Stimulated activated CD4-positive, alpha-beta T cell treated with anti-CD3 and anti-CD28 coated beads, TNF-alpha, amount 100 ng/mL, for 48 hours (primary cell): ENCODE measurements around the gene PLIN3.
"Not testable (repeated sequence)": the region's sequence is repeated elsewhere in the genome, so short reads cannot be mapped to it uniquely, and the experiment has no call there.

Experiments
- DNase-seq, 3 donors: peaks; one replicate each; pipeline ENCODE4 v3.0.0-alpha.2; 2020; ENCODE audit warnings: low read depth in 3 of 3

The PLIN3 gene

DNA sequence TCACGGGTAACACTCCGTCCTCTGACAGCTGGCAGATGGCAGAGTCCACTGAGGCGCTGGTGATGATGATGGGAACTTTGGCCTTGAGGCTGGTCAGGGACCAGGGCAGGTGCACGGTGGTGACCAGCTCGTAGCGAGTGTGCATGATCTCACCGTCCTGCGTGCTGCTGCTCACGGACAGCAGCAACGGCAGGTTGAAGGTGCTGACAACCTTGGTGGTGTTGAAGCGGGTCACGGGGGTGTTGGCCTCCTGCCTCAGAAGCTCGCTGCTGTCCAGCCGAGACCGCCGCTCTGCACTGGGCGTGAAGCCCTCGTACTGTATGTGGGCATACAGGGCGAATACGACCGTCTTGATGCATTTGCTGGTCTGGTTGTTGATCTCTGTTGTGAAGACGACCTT lies 23.6 kb upstream of the PLIN3 start:
- no peak for DNase-seq

DNA sequence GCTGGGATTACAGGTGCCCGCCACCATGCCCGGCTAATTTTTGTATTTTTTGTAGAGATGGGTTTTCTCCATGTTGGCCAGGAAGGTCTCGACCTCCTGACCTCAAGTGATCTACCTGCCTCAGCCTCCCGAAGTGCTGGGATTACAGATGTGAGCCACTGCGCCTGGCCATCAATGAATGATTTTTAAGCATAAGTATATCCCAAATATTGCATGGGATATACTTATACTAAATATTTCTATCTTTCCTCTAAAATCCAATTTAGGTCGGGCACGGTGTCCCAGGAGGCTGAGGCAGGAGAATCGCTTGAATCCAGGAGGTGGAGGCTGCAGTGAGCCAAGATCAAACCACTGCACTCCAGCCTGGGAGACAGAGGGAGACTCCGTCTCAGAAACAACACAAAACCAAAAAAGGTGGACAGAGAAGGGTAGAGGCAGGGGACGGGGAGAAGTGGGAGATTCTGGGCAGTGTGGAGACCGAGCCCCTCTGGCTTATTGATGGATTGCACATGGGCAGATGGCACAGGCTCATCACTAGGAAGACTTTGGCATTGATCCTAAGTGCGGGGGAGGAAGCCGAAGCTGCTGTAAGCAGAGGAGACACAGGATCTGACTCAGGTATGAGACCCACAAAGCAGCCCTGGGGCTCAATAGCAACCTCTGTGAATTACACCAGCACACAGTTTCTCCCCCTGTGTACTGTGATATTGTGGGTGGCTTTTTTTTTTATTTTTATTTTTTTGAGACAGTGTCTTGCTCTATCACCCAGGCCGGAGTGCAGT lies 21.8 kb upstream of the PLIN3 start:
- DNase-seq: no peak

DNA sequence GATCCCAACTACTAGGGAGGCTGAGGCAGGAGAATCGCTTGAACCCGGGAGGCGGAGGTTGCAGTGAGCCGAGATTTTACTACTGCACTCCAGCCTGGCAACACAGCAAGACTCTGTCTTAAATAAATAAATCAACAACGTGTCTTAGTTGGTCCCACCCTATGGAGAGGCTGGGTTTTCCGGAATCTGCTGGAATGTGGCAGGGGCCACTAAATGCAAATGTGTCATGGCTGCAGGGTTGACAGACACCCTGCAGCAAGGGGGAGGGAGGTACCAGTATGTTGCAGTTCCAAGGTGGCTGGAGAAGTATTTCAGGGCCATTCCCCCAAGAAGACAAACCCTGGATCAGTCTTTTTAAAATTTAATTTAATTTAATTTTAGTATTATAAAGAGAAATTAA lies 20.3 kb upstream of the PLIN3 start:
- not testable (repeated sequence) for DNase-seq

DNA sequence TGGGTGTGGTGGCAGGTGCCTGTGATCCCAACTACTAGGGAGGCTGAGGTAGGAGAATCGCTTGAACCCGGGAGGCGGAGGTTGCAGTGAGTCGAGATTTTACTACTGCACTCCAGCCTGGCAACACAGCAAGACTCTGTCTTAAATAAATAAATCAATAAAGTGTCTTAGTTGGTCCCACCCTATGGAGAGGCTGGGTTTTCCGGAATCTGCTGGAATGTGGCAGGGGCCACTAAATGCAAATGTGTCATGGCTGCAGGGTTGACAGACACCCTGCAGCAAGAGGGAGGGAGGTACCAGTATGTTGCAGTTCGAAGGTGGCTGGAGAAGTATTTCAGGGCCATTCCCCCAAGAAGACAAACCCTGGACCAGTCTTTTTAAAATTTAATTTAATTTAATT lies 17.5 kb upstream of the PLIN3 start:
- not testable (repeated sequence) for DNase-seq

DNA sequence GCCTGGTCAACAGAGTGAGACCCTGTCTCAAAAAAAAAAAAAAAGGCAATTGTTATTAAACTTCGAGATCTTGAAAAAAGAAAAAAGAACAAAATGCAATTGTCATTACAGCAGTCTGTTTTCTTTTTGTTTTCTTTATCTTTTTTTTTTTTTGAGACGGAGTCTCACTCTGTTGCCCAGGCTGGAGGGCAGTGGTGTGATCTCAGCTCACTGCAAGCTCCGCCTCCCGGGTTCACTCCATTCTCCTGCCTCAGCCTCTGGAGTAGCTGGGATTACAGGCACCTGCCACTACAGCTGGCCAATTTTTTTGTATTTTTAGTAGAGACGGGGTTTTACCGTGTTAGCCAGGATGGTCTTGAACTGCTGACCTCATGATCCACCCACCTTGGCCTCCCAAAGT lies 15.4 kb upstream of the PLIN3 start:
- not testable (repeated sequence) for DNase-seq

DNA sequence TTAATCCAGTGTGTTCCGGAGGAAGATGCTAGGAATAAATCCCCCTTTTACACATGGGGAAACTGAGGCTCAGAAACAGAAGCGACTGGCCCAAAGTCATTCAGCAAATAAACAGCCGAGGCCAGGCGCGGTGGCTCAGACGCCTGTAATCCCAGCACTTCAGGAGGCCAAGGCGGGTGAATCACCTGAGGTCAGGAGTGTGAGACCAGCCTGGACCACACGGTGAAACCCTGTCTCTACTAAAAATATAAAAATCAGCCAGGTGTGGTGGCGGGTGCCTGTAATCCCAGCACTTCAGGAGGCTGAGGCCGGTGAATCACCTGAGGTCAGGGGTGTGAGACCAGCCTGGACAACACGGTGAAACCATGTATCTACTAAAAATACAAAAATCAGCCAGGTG lies 11.6 kb upstream of the PLIN3 start:
- DNase-seq: no peak

DNA sequence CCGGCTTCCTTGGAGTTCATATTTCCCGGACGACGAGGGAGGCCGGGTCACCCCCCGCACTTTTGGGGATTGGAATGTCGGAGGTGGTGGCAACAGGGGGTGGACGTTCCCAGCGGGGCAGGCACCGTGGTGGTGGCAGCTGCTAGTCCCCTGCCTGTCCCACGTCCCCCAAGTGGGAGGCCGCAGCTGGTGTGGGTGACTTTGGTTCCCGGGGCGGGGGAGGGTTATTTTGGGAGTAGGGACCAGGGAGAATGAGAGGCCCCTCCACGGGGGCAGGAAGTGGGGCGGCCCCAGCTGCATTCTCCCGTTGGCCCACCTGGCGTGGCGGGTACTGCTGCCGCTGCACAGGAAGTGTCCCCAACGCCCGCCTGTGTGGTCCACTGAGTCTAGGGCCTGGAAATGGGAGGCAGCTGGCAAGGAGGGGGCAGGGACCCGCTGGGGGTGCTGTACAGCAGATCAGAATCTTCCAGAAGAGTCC lies 11.1 kb upstream of the PLIN3 start:
- DNase-seq: no peak

DNA sequence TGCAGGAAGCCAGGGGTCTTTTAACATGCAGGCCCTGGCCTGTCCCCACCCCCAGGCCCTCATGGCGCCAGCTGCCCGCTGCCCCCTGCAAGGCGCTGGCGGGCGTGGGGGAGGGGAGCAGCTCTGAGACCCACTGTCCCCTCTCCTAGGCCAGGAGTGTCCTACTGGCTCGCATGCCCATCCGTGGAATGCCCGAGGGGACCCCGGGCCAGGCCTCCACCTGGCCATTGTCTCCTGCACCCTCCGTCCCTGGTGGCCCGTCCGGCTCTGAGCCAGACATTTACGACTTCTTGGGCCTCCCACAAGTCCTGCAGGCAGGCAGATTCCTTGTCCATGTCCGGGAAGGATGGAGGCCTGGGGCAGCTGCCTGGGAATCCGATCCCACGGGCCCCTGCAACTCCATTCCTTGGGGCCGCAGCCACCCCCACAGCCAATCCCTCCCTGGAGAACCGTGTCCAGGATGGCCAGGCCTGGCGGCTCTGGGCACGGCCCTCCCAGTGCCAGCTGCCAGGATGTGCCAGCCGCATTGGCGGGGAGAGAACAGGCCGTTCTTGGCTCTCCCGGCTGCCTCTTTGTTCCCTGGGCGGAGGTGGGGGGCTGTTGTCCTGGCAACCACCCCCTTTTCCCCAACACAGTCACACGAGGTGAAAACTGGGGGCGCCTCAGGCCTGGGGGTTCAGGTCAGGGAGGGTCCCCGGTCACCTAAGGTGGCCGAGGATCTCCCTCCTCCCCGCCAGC lies 10.5 kb upstream of the PLIN3 start:
- no peak for DNase-seq

DNA sequence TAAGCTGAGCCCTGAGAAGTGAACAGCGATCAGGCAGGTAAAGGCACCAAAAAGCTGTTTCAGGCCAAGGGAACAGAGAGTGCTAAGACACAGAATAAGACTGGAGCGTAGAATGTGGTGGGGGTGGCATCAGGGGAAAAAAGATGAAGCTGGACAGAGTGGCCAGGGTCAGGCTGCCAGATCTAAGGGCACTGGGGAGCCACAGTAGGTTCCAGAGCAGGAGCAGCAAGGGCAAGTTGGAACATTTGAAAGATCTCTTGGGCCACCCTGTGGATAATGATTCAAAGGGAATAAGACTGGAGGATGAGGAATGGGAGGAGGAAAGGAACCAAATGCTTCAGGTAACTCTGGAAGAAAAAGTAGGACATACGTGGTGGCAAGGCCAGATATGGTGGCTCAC lies 6.5 kb upstream of the PLIN3 start:
- DNase-seq: no peak

DNA sequence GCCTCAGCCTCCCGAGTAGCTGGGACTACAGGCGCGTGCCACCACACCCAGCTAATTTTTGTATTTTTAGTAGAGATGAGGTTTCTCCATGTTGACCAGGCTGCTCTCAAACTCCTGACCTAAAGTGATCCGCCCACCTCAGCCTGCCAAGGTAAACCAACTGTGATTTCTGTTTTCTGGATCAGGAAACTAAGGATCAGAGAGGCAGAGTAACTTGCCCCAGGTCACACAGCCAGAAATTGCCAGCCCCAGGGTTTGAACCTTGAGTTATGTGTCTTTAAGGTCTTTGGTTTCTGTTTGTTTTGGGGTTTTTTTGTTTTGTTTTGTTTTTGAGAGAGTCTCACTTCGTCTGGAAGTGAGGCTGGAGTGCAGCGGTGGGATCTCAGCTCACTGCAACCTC lies 4.2 kb upstream of the PLIN3 start:
- no peak for DNase-seq

DNA sequence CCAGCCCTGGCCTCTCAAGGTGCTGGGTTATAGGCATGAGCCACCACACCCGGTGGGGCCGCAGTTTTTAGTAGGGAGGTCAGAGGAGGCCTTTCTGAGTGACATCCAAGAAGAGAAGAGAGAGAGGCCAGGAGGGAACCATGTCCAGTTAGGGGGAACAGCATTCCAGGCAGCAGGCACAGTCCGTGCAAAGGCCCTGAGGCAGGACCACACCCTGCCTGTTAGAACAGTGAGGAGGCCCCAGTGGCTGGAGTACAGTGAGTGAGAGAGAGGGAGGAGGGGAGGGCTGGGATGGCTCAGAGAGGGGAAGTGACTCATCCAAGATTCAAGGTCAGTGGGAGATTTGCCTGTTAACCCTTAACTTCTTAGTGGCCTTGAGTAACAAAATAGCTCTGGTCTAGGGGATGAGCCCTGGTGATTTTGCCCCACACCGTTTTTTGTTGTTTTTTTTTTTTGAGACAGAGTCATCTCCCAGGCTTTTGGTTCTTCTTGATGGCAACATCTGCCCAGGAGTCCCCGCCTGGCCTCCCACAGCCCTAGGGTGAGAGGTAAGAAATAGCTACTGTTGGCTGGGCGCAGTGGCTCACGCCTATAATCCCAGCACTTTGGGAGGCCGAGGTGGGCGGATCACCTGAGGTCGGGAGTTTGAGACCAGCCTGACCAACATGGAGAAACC lies 2.7 kb upstream of the PLIN3 start:
- DNase-seq: no peak

DNA sequence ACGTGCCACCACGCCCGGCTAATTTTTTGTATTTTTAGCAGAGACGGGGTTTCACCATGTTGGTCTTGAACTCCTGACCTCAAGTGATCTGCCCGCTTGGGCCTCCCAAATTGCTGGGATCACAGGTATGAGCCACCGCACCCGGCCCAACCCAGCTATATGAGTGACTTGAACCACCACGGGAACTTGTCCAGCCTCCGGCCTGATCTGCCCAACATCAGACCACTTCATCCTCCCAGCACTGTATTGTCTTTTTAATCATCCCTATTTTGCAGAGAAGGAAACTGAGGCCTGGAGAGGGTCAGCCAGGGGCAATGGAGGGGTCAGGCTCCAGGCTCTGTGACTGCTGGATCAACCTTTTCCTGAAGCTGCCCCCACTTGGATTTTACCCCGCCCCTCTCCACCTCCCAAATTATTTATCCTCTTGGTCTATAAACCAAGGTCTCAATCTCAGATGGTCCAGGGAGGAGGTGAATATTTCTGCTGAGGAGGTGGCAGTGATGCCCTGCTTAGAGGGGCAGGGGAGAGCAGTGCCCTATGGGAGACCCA lies 893 bp upstream of the PLIN3 start:
- no peak for DNase-seq

DNA sequence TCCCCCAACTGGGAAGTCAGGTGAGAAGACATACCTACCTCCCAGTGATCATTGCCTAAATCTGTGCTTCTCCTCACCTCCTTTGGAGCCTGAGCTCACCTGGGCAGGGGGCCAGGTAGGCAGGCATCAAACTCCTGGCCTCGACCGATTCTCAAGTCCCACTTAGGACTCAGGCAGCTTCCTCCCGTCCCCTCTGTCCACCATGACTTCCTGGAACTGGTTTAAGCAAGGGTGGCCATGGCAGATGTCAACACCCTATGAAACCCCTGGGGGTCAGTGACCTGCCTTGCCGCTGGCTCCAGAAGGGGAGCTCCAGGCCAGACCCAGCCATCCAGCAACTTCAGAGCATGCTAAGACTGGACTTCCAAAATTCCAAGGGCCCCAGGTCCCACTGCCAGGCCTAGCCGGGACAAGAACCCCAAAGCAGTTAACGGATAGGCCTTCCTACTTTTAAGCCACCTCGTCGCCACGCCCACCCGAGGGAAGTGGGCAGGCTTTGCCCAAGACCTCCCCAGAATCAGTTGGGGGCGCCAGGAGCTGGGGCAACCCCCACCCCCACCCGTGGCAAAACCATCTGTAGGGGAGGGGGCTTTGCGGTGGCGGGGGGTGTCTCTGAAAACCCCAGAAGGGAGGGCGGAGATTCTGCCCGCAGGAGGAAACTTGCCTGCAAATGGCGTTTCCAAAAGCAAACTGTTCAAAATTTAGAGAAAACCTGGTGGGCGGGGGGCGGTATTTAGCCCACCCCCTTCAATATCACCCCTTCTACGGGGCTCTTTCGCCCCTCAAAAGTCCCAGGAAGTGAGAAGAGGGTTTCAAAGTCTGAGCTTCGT lies 657 bp downstream of the PLIN3 start:
- peak in 1 of 3 donors; percentile 43 for DNase-seq

DNA sequence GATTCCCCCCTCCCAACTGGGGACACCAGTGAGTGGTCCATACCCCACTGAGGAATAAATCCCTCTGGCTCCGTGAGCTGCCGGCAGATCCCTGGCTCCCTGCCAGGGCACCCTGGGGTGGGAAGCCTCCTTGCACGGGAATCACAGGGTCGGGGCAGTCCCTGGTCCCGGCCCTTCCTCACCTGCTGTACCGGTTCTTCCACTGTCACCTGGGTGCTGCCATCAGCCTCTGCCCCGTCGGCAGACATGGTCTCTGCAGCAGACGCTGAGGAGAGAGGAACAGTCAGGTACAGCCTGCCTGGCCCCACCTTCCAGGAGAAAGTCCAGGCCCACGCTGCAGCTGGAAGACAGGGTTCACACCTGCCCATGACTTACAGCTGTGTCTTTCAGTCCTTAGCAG lies 6.3 kb downstream of the PLIN3 start:
- DNase-seq: no peak

DNA sequence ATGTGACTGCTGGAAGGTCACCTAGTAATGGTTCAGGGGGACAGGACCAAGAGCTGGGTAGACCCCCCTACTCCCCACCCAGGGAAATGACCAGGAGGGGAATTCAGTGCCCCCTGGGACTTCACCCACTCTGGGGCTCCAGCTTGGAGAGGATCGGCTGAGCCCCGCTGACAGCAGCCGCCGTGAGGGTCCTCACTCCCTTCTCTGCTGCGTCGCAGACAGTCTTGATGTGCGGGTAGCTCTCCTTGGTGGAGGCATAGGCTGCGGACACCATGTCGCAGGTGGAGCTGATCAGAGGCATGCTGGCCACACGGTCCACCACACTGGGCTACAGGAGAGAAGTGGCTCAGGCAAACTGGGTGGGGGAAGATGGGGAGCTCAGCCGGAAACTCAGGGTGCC lies 7.8 kb downstream of the PLIN3 start:
- DNase-seq: no peak

DNA sequence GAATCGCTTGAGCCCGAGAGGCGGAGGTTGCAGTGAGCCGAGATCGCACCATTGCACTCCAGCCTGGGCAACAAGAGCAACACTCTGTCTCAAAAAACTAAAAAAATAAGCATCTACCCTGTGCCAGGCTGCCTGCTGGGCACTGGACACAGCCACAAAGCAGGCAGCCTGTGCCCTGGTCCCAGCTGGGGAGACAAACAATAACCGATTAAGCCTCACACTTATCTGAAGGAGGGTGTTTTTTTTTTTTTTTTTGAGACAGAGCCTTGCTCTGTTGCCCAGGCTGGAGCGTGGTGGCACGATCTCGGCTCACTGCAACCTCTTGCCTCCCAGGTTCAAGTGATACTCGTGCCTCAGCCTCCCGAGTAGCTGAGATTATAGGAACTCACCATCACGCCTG lies 11.0 kb downstream of the PLIN3 start:
- not testable (repeated sequence) for DNase-seq

DNA sequence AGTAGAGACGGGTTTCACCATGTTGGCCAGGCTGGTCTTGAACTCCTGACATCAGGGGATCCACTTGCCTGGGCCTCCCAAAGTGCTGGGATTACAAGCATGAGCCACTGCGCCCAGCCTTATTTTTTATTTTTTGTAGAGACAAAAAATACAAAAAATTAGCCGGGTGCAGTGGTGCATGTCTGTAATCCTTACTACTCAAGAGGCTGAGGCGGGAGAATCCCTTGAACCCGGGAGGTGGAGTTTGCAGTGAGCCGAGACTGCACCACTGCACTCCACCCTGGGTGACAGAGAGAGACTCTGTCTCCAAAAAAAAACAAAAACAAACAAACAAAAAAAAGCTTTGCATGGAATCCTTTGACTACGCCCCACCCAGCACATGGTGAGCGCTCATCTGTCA lies 14.0 kb downstream of the PLIN3 start:
- not testable (repeated sequence) for DNase-seq

DNA sequence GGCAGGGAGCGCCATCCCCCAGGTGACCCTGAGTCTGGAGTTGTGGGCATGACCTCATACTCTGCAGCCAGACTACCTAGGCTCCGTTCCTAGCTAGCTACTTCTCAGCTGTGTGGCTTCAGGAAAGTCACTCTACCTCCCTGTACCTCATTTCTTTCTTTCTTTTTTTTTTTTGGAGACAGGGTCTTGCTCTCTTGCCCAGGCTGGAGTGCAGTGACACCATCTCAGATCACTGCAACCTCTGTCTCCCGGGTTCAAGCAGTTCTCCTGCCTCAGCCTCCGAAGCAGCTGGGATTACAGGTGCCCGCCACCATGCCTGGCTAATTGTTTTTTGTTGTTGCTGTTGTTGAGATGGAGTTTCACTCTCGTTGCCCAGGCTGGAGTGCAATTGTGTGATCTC lies 15.0 kb downstream of the PLIN3 start:
- DNase-seq: no peak

DNA sequence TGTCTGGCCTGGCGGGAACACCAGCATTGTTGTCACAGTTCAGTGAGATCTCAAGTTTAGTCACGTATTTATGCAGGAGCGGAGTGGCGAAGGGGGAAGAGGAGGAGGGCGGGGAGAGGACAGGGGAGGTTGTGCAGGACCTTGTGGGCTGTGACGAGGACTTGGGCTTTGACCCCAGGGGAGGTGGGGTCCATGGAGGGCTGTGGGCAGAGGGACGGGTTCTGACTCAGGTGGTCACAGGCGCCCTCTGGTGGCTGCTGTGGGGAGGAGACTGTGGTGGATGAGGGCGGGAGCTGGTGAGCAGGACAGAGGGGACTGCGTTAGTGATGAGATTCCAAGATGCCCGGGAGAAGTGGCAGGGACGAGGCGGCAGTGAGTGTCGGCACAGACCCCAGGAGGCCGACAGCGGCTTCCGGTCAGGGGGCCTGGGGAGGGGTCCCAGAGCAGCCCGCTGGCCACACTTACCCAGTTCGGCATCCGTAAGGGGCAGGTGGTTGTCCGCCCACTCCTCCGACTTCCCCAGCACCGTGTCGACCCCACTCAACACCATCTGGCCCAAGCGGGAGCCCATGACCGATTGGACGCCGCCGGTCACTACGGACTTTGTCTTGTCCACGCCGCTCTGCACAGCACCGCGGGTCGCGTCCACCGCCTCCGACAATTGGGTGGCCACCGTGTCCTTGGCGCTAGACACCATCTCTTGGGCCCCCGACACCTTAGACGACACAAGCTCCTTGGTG lies 15.7 kb downstream of the PLIN3 start:
- DNase-seq: peak; percentile 43 to 60 (median 55)

DNA sequence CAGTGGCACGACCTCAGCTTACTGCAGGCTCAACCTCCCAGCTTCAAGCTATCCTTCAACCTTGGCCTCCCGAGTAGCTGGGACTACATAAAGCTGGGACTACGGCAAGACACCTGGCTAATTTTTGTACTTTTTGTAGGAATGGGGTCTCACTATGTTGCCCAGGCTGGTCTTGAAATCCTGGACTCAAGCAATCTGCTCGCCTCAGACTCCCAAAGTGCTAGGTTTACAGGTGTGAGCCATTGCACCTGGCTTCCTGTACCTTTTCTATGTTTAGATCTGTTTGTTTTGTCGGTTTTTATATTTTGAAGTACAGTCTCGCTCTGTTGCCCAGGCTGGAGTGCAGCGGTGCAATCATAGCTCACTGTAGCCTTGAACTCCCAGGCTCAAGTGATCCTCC lies 18.4 kb downstream of the PLIN3 start:
- DNase-seq: no peak
